ENCODE results near the gene NEUROG3. TPM values are rescaled to one million over a fixed set of nuclear protein-coding genes. Genes with fewer than 3 reads are reported as not detected.

Gene NEUROG3
- total and polyA plus RNA-seq, 8 donors: not detected

GRCh38 chr10:69562731-69563254 is 10.4 kb downstream of the NEUROG3 start:
- Histone ChIP-seq H3K4me1 (no peaks in the 10 kb centered on the region), H3K36me3 (no peaks in the 10 kb centered on the region), H3K9me3 (no peaks in the 10 kb centered on the region), H3K27me3 (peaks cover 3 to 67% (median 3%) of the 10 kb centered on the region in 3 donors), H3K4me3 (no peak overlapping the region), H3K27ac (no peak overlapping the region)
- TF ChIP-seq POLR2AphosphoS5 (IDR thresholded peaks at IDR 0.05) (no peak), POLR2A (IDR thresholded peaks at IDR 0.05) (no peak), CTCF (IDR thresholded peaks at IDR 0.05) (no peak), EP300 (IDR thresholded peaks at IDR 0.05) (no peak)
- DNase-seq: no peak
- 50 to 70% (median 56%) methylated on average over 4 to 5 of the region's 5 CpGs for WGBS, 5 donors
- intact Hi-C loops (cut with DNase I; ENCODE audit: low total_unique reads): no loop called here

- H3K27me3 ChIP-seq: peaks cover 0 to 57% (median 3%) of the 10 kb centered on the region in 3 donors
- H3K9me3 ChIP-seq: no peaks in the 10 kb centered on the region
- 42 to 55% (median 50%) methylated on average over 5 to 6 of the region's 6 CpGs for WGBS, 5 donors
- H3K27ac ChIP-seq: no peak overlapping the region
- H3K36me3 ChIP-seq: no peaks in the 10 kb centered on the region
- TF ChIP-seq POLR2AphosphoS5 (IDR thresholded peaks at IDR 0.05) (no peak), EP300 (IDR thresholded peaks at IDR 0.05) (no peak), POLR2A (IDR thresholded peaks at IDR 0.05) (no peak), CTCF (IDR thresholded peaks at IDR 0.05) (no peak)
- DNase-seq: no peak
- intact Hi-C loops (cut with DNase I; ENCODE audit: low total_unique reads): no loop called here
- no peaks in the 10 kb centered on the region for H3K4me1 ChIP-seq
- no peak overlapping the region for H3K4me3 ChIP-seq
These were observed 13.7 kb downstream of the NEUROG3 start for GRCh38 chr10:69559525-69559924.

GRCh38 chr10:69558559-69558958 is 14.7 kb downstream of the NEUROG3 start:
- Histone ChIP-seq H3K27ac (no peak overlapping the region), H3K4me3 (no peak overlapping the region), H3K27me3 (peaks cover 0 to 51% (median 4%) of the 10 kb centered on the region in 3 donors), H3K36me3 (no peaks in the 10 kb centered on the region), H3K4me1 (no peaks in the 10 kb centered on the region), H3K9me3 (no peaks in the 10 kb centered on the region)
- DNase-seq: no peak
- WGBS, 5 donors: 52 to 82% (median 75%) methylated on average over 2 of the region's 2 CpGs
- intact Hi-C loops (cut with DNase I; ENCODE audit: low total_unique reads): no loop called here
- no peak for TF ChIP-seq CTCF (IDR thresholded peaks at IDR 0.05)
- TF ChIP-seq POLR2A (IDR thresholded peaks at IDR 0.05): no peak
- TF ChIP-seq POLR2AphosphoS5 (IDR thresholded peaks at IDR 0.05): no peak
- TF ChIP-seq EP300 (IDR thresholded peaks at IDR 0.05): no peak

- H3K36me3 ChIP-seq: no peaks in the 10 kb centered on the region
- H3K9me3 ChIP-seq: peaks cover 0 to 19% (median 17%) of the 10 kb centered on the region in 4 donors
- peak in 1 of 2 donors; percentile 49 for DNase-seq
- TF ChIP-seq POLR2A (IDR thresholded peaks at IDR 0.05): no peak
- TF ChIP-seq POLR2AphosphoS5 (IDR thresholded peaks at IDR 0.05): no peak
- TF ChIP-seq CTCF (IDR thresholded peaks at IDR 0.05): no peak
- no peak for TF ChIP-seq EP300 (IDR thresholded peaks at IDR 0.05)
- H3K4me3 ChIP-seq: no peak overlapping the region
- H3K27me3 ChIP-seq: peaks cover 0 to 58% (median 7%) of the 10 kb centered on the region in 3 donors
- intact Hi-C loops (cut with DNase I; ENCODE audit: low total_unique reads): no loop called here
- H3K4me1 ChIP-seq: no peaks in the 10 kb centered on the region
- WGBS, 5 donors: 13 to 27% (median 20%) methylated on average over 3 to 6 of the region's 6 CpGs
- H3K27ac ChIP-seq: no peak overlapping the region
These were observed 18.6 kb downstream of the NEUROG3 start for GRCh38 chr10:69554611-69555010.

All from stomach (tissue), 9 donors.